Stimulated activated CD8-positive, alpha-beta memory T cell treated with anti-CD3 and anti-CD28 coated beads, Interleukin-15, amount 100 ng/mL, for 48 hours (primary cell): ENCODE data around the gene ALG8.
A peak's percentile ranks its signal among the peaks of the same experiment; 100 is the strongest.

ENCODE experiments used
- DNase-seq, 2 donors: peaks; one replicate each; pipeline ENCODE4 v3.0.0-alpha.2; 2020; ENCODE audit warnings: low read depth in 2 of 2

ALG8 gene

DNA sequence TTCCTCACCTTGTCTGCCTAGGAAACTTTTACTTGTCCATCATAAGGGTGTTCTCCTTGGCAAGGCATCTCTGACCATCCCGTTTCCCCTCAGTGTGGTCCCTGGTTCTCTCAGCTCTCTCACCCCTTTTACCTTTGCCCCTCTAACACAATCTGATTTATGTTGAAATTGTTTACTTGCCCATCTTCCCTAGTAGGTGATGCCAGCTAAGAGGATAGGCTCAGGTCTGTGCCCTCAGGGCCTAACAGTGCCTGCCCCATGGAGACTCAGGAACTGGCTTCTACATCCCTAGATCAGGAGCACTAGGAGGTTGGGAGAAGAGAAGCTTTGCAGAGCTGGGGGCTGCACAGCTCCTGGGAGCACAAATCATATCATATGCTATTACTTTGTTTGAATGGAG lies 21.1 kb upstream of the ALG8 start:
- DNase-seq, result no peak

DNA sequence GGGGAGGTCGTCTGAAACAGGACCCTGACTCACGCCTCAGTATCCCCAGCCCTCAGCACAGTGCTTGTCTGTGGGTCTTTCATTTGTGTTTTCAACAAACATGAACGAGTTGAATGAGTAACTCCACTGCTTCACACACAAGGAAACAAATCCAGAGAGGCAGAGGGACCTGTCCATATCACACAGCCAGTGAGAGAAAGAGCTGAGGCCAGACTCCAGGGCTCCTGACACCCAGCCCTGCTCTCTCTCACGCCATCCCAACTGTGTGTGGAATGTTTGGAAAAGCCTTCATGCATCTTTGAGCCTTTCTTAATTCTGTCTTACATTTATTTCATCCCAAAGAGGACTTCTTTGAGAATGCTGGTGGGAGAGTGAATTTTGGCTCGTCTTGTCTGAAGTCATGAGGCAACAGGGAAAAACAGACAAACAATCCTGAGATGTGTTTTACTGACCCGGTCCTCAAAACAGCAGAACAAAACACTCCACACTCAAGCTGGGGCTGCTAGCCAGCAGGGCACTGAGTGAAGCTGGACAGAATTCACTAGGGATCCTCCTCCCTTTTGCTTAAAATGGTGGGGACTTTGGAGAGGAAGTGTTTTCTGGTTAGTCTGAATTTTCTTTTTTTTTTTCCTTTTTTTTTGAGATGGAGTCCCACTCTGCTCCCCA lies 19.7 kb upstream of the ALG8 start:
- no peak for DNase-seq

DNA sequence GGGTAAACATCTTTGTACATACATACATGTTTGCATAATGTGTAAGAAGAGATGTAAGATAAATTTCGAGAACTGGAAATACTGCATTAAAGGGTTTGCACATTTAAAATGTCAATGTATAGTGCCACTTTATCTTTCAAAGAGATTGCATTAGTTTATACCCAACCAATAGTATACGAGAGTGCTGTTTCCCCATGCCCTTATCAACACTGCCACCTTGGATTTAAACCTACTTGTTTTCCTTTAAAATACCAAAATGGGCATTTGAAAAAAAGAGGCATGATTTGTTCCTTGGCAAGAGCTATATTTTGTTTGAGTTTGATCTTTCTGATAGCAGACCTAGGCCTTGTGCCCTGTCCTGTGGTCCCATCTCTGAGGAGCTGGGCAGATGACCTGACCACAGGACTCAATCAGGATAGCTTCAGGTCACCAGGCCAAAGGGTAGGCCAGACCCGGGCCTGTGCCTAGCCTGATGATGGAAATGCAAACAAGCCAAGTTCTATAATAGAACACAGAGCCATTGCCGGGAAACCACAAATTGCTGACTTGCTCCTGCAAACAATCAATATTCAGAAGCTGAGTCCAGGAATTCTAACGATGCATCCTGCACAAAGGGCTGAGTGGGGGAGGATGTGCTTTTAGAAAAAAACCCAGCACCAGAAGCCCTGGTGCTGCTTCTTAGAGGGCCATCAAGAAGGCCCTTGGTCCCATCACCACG lies 16.9 kb upstream of the ALG8 start:
- DNase-seq, result no peak

DNA sequence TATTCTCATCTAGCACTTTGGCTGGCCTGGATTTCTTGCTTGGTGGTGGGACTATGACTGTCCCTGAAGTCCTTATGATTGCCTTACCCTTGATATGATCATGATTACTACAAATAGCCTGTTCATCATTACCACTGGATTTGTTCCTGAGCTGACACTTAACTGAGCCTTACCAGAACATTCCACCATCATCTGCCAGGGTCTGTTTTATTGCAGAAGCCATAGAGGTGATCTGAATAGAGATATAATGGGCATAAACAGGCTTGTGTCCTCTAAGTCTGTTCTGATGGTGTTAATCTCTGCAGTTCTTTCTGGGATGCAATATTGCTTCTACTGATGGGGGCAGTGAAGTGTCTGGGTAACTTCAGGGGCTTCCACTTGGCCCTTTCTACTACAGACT lies 12.4 kb upstream of the ALG8 start:
- no peak for DNase-seq

DNA sequence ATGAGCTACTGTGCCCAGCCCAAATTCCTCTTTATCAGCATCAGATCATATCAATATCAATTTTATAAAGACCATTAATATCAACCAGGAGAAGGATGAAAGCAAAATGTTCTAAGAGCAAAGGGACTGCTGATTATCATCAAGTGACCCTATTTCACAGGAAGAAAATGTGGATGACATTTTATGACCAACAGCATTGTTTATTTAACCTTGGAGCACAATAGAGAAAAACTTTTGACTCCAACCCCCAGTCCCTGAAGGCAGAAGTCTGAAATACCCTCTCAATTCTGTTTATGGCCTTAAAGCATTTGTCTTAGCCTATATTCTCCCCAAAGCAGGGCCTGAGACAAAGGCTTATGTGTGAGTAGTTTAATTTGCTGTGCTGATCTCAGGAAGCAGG lies 11.3 kb upstream of the ALG8 start:
- no peak for DNase-seq

DNA sequence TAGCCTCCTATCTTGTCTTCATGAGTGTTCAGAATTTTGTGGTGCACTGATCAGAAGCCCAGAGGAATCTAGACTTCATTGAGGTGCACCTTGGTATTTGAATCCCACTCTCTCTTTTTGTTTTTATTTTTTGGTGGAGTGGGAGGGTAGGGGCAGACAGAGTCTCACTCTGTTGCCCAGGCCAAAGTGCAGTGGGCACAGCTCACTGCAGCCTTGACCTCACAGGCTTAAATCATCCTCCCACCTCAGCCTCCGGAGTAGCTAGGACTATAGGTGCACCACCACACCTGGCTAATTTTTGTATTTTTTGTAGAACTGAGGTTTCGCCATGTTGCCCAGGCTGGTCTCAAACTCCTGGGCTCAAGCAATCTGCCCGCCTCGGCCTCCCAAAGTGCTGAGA lies 10.9 kb upstream of the ALG8 start:
- DNase-seq, result no peak

DNA sequence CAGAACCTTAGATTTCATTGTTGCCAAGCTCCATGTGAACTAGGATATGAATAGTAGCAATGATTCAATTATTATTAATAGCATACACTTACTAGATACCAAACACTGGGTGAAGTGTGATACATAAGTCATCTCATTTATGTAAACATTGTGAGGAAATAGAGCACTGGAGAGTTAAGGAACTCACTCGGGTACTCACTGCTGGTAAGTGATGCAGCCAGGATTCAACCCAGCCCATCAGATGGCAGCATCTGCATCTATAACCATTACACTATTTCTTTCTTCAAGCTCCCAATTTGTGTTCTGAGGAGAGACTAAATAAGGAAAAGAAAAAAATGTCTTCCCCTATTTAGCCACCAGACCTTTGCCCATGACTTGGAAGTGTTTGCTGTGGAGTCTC lies 10.2 kb upstream of the ALG8 start:
- no peak for DNase-seq

DNA sequence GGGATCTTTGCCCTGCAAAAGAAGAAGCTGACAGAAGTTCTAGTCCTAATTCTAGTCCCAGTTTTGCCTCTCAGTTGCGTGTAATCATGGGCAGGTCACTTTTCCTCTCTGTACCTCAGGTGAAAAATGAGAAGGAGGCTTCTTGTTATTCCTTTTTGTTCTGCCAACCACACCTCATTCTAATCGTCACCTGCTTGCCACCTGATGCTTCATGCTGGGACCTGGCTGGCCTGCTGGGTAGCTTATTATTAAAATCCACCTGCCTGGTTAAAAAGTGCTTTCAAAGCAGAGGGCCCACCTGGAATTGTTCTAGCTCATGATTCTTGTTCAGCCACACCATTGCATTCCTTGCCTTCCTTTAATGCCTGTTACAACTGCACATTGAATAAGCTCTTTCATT lies 8.4 kb upstream of the ALG8 start:
- no peak for DNase-seq

DNA sequence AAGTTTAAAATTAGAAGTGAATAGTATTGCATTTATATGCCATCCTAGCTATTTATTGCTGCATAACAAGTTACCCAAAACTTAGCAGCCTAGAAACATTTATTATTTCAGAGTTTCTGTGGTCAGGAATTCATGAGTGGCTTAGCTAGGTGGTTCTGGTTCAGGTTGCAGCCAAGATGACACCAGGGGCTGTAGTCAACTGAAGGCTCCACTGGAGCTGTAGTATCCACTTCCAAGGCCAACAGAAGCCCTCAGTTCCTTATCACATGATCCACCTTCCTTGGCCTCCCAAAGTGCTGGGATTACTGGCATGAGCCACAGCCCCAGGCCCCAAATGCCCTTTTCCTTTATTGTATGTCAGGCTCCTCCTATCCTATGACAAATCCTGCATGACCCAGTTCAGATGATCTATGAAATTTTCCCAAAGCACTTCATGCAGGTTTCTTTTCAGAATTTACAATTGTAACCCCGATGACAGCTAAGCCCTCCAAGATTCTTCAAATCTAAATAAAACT lies 6.1 kb upstream of the ALG8 start:
- no peak for DNase-seq

DNA sequence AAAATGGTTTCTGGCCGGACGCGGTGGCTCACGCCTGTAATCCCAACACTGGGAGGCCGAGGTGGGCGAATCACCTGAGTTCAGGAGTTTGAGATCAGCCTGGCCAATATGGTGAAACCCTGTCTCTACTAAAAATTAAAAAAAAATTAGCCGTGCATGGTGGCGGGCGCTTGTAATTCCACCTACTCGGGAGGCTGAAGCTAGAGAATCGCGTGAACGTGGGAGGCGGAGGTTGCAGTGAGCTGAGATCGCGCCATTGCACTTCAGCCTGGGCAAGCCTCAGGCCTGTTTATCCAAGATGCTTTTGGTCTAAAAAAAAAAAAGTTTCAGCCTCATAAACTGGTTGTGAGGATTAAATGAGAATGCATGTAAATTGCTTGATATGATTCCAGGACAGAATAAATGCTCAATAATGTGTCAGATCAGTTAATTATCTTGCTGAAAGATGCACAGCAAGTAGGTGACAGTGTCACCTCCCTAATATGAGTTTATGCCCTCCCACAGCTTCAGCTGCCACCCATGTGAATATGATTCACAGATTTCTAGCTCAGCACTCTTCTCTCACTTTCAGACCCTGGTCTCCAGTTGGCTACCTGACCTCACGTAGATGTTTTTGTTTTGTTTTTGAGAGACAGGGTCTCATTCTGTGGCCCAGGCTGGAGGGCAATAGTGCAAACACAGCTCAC lies 1.1 kb upstream of the ALG8 start:
- no peak for DNase-seq

DNA sequence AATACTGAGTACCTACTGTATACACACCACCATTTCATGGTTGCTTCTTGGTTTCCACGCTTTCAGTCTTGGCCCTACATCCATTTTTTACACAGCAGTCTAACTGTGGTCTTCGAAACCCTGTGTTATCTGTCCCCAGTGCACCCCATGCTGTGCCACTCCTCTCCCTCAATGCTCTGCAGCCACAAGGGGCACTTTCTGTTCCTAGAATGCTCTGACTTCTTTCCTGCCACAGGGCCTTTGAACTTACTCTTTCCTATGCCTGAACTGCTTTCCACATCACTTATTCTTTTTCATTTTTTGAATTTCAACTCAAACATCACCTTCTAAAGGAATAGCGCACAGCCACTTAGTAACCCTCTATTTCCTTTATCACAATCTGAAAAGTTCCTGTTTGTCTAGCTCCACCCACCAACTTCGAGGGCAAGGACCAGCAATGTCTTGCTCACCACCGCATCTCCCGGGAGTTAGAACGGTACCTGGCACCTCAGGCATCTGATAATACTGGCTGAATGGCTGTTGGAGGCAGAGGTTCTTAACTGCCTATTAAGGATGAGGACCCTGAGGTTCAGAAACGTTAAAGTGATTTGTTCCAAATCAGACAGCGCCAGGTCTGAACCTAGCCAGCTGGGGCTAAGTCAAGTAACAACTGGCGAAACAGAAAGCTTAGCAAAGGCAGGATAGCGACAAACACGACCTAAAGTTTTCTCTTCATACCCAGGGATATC lies 568 bp downstream of the ALG8 start:
- DNase-seq, result peak; percentile 10 to 22

DNA sequence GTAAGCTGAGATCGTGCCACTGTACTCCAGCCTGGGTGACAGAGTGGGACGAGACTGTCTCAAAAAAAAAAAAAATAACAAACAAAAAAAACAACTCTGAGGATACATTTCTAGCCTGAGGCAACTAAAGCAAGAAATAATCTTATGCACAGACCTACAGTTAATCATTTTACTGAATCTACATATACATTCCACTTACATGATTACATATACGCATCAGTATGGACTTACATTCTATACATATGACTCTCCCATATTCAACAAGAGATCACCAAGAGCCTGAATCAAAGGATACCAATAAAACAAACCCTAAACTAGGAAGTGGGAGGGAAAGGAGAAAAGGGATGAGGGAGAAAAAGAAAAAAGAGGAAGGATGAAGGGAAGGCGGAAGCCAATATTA lies 1.1 kb downstream of the ALG8 start:
- DNase-seq, result no peak

DNA sequence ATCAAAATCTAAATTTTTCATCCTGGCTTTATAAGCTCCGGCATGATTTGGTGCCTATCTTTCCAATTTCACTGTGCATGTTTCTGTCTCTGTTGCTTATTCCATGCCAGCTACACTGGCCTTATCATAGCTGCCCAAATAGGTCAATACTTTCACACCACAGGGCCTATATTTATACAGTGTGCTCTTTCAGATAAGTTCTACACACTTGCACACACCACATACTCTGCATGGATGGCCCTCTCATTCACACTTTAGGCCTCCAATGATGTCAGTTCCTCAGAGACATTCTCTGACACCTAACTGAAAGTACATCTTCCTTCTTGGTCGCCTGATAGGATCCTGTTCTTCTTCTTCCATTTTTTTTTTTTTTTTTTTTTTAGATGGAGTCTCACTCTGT lies 7.0 kb downstream of the ALG8 start:
- no peak for DNase-seq

DNA sequence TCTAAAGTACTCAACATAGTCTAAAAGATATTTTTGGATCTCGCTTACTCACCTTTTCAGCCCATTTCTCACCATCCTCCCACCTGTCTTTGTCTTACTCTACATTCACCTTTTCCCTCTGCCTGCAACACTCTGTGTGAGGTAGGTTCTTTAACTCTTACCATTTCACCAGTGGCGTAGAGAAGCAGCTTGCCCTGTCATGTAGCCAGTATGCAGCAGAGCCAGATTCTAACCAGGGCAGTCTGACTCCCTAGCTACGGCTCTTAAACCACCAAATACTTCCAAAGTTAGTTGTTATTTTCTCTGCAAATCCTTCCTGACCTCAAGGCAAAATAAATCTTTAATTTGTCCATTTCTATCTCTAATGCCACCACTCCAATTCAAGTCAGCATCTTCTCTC lies 7.5 kb downstream of the ALG8 start:
- no peak for DNase-seq

DNA sequence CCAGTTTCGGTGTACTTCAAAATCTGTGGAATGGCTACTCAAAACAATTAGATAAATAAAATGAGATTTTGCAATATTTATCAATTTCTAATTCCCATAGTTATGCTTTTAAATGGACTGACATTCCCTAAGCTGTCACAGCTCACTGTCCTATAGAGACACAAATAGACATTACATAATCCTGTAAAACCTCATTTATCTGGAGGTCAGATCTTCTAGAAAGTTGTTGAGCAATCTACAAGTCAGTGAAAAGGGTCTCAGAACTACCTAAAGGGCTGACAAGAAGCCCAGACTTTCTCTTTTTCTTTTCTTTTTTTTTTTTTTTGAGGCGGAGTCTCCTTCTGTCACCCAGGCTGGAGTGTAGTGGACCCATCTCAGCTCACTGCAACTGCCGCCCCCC lies 12.0 kb downstream of the ALG8 start:
- DNase-seq, result no peak

DNA sequence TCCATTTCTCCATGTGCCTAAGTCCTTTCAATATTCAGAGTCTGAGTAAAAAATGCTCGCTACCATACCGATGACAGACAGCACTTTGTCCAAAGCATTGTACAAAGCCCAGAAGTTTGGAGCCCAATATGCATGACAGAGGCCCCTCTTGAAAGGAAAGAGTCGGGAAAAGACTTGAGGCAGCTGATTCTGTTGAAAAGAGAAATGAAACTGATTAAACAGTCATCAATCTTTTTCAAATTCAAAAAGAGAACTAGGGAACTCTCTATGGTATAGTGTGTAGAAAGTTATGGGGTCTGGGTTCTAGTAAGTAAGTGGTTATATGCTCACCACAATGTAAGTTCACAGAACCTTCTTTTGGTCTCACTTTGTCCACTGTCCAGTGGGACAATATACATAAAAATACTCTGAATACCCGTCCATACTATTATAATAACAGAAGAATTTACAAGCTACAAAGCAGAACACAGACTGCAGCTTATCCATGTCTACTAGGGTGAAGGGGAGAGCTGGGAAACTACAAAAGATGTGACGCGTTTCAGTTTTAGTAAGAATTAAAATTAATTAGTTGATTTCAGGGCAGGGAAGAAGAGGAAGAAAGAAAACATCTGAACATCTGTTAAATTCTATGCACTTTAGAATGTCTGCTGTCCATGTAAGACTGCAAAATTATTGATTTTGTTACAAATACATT lies 26.7 kb downstream of the ALG8 start:
- no peak for DNase-seq

DNA sequence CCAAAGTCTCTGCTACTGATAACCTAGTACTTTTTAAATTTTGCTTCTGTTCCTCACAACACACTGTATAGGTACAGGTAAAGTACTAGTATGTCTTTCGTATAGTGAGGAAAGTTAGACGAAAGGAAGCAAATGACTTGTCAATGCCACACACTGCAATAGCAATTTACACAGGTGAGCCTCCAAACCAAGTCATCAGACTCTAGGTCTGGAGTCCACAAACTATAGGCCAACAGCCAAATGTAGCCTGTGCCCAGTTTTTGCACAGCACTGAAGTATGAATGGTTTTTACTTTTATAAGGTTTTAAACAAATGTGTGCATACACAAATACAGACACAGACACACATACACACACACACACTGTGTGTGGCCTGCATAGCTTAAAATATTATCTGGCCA lies 28.1 kb downstream of the ALG8 start:
- no peak for DNase-seq

DNA sequence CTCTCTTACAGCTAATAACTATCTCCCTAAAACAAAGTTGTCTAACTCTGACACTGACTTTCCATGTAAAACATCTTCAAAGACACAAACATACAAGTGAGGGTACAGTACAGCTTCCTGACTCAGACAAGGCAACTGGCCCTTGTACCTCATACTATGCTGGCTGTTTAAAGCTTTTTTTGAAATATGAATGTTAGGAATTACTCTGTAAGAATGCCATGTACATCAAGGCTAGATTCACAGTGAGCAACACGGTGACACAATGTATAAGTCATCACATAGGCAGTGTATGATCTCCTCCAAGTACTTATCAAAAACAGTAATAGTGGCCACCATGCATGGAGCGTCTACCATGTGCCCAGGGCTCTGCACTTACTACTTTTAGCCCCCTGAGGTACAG lies 28.6 kb downstream of the ALG8 start:
- DNase-seq, result no peak

DNA sequence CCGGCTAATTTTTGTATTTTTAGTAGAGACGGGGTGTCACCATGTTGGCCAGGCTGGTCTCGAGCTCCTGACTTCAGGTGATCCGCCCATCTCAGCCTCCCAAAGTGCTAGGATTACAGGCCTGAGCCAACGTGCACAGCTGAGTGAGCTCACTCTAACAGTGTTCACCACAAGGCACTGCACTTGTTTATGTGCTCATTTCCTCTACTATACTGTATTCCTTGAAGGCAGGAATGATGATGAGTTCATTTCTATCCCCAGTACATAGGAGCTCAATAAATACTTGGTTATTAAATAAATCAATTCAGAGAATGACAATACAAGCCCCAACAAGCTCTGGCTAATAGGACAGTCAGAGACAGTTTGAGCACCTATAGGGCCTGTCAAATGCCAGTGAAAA lies 29.1 kb downstream of the ALG8 start:
- no peak for DNase-seq

DNA sequence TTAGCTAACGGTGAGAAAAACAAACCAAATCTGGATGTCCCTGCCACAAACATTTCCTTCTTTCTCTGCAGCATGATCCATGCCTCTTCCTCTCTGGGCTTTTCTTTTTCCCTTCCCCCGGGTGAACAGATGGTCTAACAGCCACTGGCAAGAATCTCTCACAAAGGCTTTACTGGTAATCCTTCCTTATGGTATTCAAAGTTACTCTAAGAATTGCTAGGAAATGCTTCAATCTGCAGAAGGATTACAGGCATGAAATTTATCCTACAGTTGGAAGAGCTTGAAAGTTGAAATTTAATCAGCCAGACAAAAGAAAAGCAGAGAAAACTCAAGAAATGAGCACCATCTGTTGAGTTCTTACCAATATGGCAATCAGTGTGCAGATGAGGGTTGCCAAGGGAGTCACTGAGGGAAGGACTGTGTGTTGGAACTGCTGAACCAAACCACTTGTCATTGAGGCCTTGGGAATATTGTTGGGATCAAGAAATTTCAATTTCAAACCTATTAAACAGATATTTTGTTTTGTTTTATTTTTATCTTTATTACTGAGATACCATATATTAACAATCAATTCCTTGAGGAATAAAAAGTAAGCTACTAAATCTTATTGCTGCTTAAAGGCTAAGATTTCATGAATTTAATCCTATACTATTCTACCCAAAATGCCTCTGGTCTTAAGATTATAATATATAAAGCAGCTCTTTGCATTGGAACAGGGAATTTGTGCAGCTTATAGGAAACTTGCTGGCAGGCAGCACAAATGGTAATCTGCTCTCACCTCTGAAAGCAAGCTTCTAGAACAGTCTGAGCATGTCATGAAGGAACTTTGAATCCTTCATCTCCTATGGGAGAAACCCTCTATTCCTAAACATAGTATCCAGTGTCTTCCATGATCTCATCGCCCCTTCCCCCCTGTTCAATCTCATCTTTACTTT lies 30.1 kb downstream of the ALG8 start:
- DNase-seq, result no peak
